Transverse colon (tissue), 4 donors: ENCODE data around the gene TMUB1. TPM values are rescaled to one million over a fixed set of nuclear protein-coding genes. Genes with fewer than 3 reads are reported as not detected.

Source experiments
- DNase-seq: peaks from one replicate; pipeline ENCODE4 v3.0.0-alpha.2; 2019
- H3K27ac ChIP-seq, 4 donors: fragments of 200-600 bp; sonication (generic); 2 replicates each; pipeline ENCODE4 v1.5.1; 2016 to 2018; ENCODE audit warnings: inconsistent platforms in 4 of 4
- H3K27me3 ChIP-seq: fragments of 200-600 bp; sonication (generic); 2 replicates; pipeline ENCODE4 v1.5.1; 2017; ENCODE audit warnings: inconsistent platforms
- H3K36me3 ChIP-seq, 4 donors: fragments of 200-600 bp; sonication (generic); 2 replicates each; pipeline ENCODE4 v1.5.1; 2017 to 2019; ENCODE audit warnings: inconsistent platforms in 4 of 4
- H3K4me1 ChIP-seq, 4 donors: fragments of 200-600 bp; sonication (generic); 2 replicates each; pipeline ENCODE4 v1.5.1; 2017 to 2020; ENCODE audit warnings: inconsistent platforms in 4 of 4
- H3K4me3 ChIP-seq, 4 donors: fragments of 200-600 bp; sonication (generic); 1 replicate in 1 of 4; 2 replicates in 3 of 4; pipeline versions ENCODE4 v1.5.1 to v1.6.1; 2017 to 2019; ENCODE audit warnings: inconsistent platforms in 4 of 4
- H3K9me3 ChIP-seq, 2 donors: fragments of 200-600 bp; sonication (generic); 2 replicates each; pipeline ENCODE4 v1.5.1; 2017 to 2019; ENCODE audit warnings: inconsistent platforms in 2 of 2
- EP300 ChIP-seq: sonication (generic); formaldehyde crosslinking; IDR thresholded peaks from one replicate; pipeline ENCODE4 v1.6.1; 2017; ENCODE audit warnings: antibody characterized with exemption, low read depth
- POLR2A ChIP-seq: fragments of 450-650 bp; IDR thresholded peaks from one replicate; pipeline ENCODE4 v1.6.1; 2016; ENCODE audit warnings: antibody characterized with exemption, mild to moderate bottlenecking, moderate library complexity
- POLR2AphosphoS5 ChIP-seq, 3 donors: sonication (generic); formaldehyde crosslinking; IDR thresholded peaks; one replicate each; pipeline ENCODE4 v1.6.1; 2016; ENCODE audit warnings: antibody characterized with exemption in 3 of 3
- WGBS, 2 donors: methylation state at CpG; one replicate each; pipeline ENCODE4 v1.1.5; 2018; ENCODE audit warnings: low coverage in 1 of 2; 5-methylcytosine and 5-hydroxymethylcytosine counted together
- in situ Hi-C, 4 donors: fragments of 200-750 bp; cut with MboI; loops; one replicate each; pipeline versions ENCODE4 v1.15.0 to v1.15.1; 2017; ENCODE audit warnings: low sequenced_read_pairs in 3 of 4, low pct_ligation_motif_present in 1 of 4, low pct_unique_long_range_greater_than_20kb in 1 of 4
- intact Hi-C: fragments of 100-400 bp; cut with DNase I; formaldehyde crosslinking; loops from one replicate; pipeline ENCODE4 v1.15.1; 2023; ENCODE audit warnings: low total_unique reads
- total RNA-seq, 4 donors: library from RNA; depleted of rRNA; stranded (reverse); fragments of >200 nt; gene quantifications; one replicate each; pipeline ENCODE4 v1.1.0, GENCODE V29; 2016
- TF ChIP-seq, protein P1 (sequence below), 5 experiments: fragments of 200-600 bp in 3 of 5; fragments of 450-650 bp in 2 of 5; sonication (generic) in 3 of 5; IDR thresholded peaks; 1 replicate in 2 of 5; 2 replicates in 3 of 5; pipeline ENCODE4 v1.5.1; 2016 to 2017; ENCODE audit warnings: antibody characterized with exemption in 5 of 5, inconsistent platforms in 3 of 5, mild to moderate bottlenecking in 2 of 5, moderate library complexity in 1 of 5

Gene TMUB1
- total RNA-seq, 4 donors from 2014 or later = 67.5 to 105 (median 85.9) TPM

DNA sequence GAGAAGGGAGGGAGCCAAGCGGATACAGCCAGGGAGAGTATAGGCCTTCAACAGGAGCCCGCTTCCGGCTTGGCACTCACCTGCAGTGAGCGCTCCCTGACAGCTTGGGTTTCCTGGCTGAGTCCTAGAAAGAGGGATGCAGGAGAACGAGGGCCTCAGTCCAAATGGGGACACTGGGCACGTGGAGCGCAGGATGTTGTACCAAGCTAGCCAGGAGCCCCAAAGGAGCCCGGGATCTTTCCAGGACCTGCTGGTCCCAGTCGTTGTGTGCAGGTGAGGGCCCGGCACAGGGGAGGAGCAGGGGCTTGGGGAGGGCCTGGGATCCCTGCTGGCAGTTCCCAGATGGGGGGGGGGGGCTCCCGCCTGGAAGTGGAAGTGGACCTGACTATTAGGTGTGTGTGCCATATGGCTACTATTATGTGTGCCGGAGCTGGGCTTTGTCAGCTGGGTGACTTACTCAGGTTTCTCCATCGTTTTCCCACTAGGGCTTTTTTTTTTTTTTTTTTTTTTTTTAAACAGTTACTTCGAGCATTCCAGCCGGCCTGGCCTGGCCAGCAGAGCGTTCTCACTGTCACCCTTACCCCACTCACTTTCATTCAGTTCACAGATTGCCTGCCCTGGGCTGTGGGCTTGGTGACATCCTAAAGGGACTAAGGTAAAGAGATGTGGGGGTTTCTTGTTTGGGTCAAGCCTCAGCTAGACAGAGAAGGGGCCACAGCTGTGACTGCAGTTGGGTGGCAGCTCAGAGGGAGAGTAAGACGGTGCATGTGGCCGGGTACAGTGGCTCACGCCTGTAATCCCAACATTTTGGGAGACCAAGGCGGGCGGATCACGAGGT lies 6.8 kb upstream of the TMUB1 start:
- peak overlapping the region; percentile 86 to 92 (median 92) for H3K27ac ChIP-seq
- no peaks in the 10 kb centered on the region for H3K36me3 ChIP-seq
- H3K9me3 ChIP-seq = no peaks in the 10 kb centered on the region
- no peak for DNase-seq
- H3K27me3 ChIP-seq = no peaks in the 10 kb centered on the region
- intact Hi-C loops (loop anchor here (5.0 kb wide), 1 partner anchor 478 kb away; no protein-coding TSS in a partner anchor), in situ Hi-C loops (no loop called here)
- 33 to 77% methylated on average over 8 to 21 of the region's 22 CpGs for WGBS, 2 donors
- H3K4me1 ChIP-seq = peaks cover 27 to 55% (median 43%) of the 10 kb centered on the region in 4 donors
- peak overlapping the region in 1 of 4 donors; percentile 75 for H3K4me3 ChIP-seq
- TF ChIP-seq POLR2A = no peak
- TF ChIP-seq, protein P1, sequence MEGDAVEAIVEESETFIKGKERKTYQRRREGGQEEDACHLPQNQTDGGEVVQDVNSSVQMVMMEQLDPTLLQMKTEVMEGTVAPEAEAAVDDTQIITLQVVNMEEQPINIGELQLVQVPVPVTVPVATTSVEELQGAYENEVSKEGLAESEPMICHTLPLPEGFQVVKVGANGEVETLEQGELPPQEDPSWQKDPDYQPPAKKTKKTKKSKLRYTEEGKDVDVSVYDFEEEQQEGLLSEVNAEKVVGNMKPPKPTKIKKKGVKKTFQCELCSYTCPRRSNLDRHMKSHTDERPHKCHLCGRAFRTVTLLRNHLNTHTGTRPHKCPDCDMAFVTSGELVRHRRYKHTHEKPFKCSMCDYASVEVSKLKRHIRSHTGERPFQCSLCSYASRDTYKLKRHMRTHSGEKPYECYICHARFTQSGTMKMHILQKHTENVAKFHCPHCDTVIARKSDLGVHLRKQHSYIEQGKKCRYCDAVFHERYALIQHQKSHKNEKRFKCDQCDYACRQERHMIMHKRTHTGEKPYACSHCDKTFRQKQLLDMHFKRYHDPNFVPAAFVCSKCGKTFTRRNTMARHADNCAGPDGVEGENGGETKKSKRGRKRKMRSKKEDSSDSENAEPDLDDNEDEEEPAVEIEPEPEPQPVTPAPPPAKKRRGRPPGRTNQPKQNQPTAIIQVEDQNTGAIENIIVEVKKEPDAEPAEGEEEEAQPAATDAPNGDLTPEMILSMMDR (IDR thresholded peaks at IDR 0.05) = no peak
- no peak for TF ChIP-seq EP300
- no peak for TF ChIP-seq POLR2AphosphoS5 (IDR thresholded peaks at IDR 0.05)

DNA sequence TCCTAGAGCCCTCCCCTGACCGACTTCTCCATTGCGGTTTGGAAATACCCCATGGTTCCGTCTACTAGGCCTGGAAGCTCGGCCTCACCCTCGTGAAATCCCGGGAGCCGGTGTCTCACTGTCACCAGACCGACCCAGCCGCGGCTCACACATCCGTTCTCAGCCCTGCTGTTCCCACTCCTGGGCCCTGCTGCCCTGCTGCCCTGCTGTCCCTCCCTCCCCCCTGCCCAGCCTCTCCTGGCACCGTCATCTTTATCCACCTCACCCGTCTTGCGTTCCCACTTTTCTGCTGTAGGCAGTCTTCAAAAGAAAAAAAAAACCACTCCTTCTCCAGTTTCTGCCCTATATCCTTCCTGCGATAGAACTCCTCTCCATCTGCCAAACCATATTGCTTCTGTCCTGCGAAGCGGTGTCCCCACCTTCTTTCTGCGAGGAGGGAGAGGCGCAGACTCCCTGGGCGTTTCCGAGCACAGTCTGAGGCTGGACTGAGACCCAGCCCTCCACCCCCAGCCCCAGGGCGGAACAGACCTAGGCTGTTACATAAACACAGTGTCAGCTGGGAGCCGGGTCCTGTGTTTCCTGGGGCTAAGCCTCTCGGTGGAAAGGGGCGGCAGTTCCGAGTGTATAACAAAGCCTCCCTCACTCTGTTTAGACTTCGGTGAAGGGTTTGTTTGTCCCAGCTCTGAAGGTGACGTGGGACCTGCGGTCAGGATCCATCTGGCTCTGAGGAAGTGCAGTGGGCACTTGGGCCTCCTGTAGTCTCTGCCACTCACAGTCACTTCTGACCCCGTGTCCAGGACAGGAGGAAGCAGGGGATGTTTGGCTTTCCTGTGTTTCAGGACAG lies 5.8 kb upstream of the TMUB1 start:
- peak; percentile 35 for TF ChIP-seq POLR2A
- TF ChIP-seq POLR2AphosphoS5 (IDR thresholded peaks at IDR 0.05) = peak in 1 of 3 donors; percentile 31
- TF ChIP-seq, protein P1 (IDR thresholded peaks at IDR 0.05) = no peak
- Histone ChIP-seq H3K9me3 (no peaks in the 10 kb centered on the region), H3K27me3 (no peaks in the 10 kb centered on the region), H3K36me3 (no peaks in the 10 kb centered on the region), H3K27ac (peak overlapping the region; percentile 86 to 92 (median 92)), H3K4me3 (peak overlapping the region in 3 of 4 donors; percentile 5 to 75 (median 75)), H3K4me1 (peaks cover 27 to 53% (median 42%) of the 10 kb centered on the region in 4 donors)
- peak; percentile 62 for DNase-seq
- in situ Hi-C loops = no loop called here
- intact Hi-C loops = no loop called here
- 60 to 62% methylated on average over 3 to 30 of the region's 30 CpGs for WGBS, 2 donors

DNA sequence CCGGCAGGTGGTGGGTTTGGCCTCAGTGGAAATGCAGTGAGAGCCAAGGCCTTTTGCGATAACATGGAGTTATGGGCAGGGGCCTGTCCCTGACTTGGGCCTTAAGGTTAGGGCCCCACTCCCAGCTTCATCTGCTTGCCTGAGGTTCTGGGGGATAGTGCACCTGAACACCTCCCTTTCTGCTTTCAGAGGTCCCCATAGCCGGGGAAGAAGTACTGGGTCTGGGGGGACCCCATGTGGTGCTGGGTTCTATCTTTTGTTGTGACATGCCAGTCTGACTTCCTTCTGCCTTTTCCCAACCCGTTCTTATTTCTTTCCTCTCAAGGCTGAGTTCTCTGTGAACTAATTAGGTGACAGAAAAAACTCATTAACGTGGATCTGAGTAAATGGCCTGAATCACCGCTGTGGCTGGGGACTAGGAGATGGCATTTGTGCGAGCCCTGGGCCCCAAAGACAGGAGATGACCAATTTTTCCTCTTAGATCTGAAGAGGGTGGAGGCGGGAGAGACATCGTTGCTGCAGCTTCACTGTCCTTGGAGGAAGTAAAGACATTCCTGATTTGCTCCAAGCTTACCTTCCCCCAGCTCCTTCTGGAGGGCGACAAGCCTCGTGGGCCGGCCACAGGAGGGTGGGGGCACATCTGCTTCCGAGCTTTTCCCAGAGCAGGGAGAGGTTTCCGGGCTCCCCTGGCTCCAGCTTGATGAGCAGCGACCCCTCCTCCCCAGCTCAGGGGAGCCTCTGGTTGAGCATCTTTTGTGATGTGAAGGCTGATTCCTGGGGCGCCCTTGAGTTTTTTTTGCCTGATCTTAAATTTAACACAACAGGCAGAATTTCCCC lies 4.9 kb upstream of the TMUB1 start:
- in situ Hi-C loops = no loop called here
- no peaks in the 10 kb centered on the region for H3K9me3 ChIP-seq
- H3K4me3 ChIP-seq = peak overlapping the region; percentile 62 to 75 (median 72)
- peak overlapping the region; percentile 86 to 92 (median 92) for H3K27ac ChIP-seq
- no peaks in the 10 kb centered on the region for H3K27me3 ChIP-seq
- TF ChIP-seq, protein P1 (IDR thresholded peaks at IDR 0.05) = no peak
- TF ChIP-seq POLR2A (no peak), POLR2AphosphoS5 (IDR thresholded peaks at IDR 0.05) (no peak), EP300 (no peak)
- intact Hi-C loops = no loop called here
- peaks cover 27 to 57% (median 45%) of the 10 kb centered on the region in 4 donors for H3K4me1 ChIP-seq
- no peak for DNase-seq
- no peaks in the 10 kb centered on the region for H3K36me3 ChIP-seq
- WGBS, 2 donors = 49% methylated on average over 3 to 16 of the region's 16 CpGs
